CD4-positive, alpha-beta T cell treated with Interleukin-21 for 1 hour (primary cell): ENCODE results near the gene DDI2.
"Not testable (repeated sequence)": the region's sequence is repeated elsewhere in the genome, so short reads cannot be mapped to it uniquely, and the experiment has no call there.

Experiments
- DNase-seq: peaks from one replicate; pipeline ENCODE4 v3.0.0-alpha.2; 2020

DDI2 gene

GRCh38 chr1:15637826-15638225 is 20.6 kb downstream of the DDI2 start:
- no peak for DNase-seq

- no peak for DNase-seq
Measured at GRCh38 chr1:15639262-15639661, 22.0 kb downstream of the DDI2 start.

GRCh38 chr1:15639931-15640330 is 22.7 kb downstream of the DDI2 start:
- no peak for DNase-seq

- DNase-seq: no peak
Measured at GRCh38 chr1:15640667-15641066, 23.4 kb downstream of the DDI2 start.

GRCh38 chr1:15649937-15650336 is 32.7 kb downstream of the DDI2 start:
- no peak for DNase-seq

GRCh38 chr1:15650433-15650832 is 33.2 kb downstream of the DDI2 start:
- DNase-seq: no peak

- not testable (repeated sequence) for DNase-seq
Measured at GRCh38 chr1:15652130-15652529, 34.9 kb downstream of the DDI2 start.

GRCh38 chr1:15654091-15654690 is 36.9 kb downstream of the DDI2 start:
- no peak for DNase-seq

GRCh38 chr1:15656464-15656863 is 39.2 kb downstream of the DDI2 start:
- no peak for DNase-seq

- DNase-seq: no peak
Measured at GRCh38 chr1:15657021-15657420, 39.8 kb downstream of the DDI2 start.

- DNase-seq: no peak
Measured at GRCh38 chr1:15660151-15660550, 42.9 kb downstream of the DDI2 start.

GRCh38 chr1:15662477-15662876 is 45.2 kb downstream of the DDI2 start:
- no peak for DNase-seq

- no peak for DNase-seq
Measured at GRCh38 chr1:15663925-15664324, 46.7 kb downstream of the DDI2 start.

- no peak for DNase-seq
Measured at GRCh38 chr1:15667362-15667761, 50.1 kb downstream of the DDI2 start.

GRCh38 chr1:15668089-15668754 is 51.0 kb downstream of the DDI2 start:
- no peak for DNase-seq

GRCh38 chr1:15669074-15669473 is 51.8 kb downstream of the DDI2 start:
- DNase-seq: no peak

GRCh38 chr1:15669864-15670263 is 52.6 kb downstream of the DDI2 start:
- DNase-seq: no peak

GRCh38 chr1:15671430-15671829 is 54.2 kb downstream of the DDI2 start:
- no peak for DNase-seq

GRCh38 chr1:15674386-15675159 is 57.3 kb downstream of the DDI2 start:
- no peak for DNase-seq

- DNase-seq: no peak
Measured at GRCh38 chr1:15676010-15676409, 58.8 kb downstream of the DDI2 start.

- no peak for DNase-seq
Measured at GRCh38 chr1:15676688-15677661, 59.7 kb downstream of the DDI2 start.

GRCh38 chr1:15678578-15678977 is 61.3 kb downstream of the DDI2 start:
- no peak for DNase-seq

- no peak for DNase-seq
Measured at GRCh38 chr1:15680131-15680530, 62.9 kb downstream of the DDI2 start.
